SU-DHL-6 (cell line): ENCODE results near the gene PACS2.

ENCODE experiments used
- CTCF ChIP-seq: fragments of 200-600 bp; sonication (generic); IDR thresholded peaks from one replicate; pipeline ENCODE4 v1.5.1; 2017; ENCODE audit warnings: antibody characterized with exemption, mild to moderate bottlenecking, low read length, moderate library complexity; ENCODE audit not compliant: insufficient read depth, poor library complexity, severe bottlenecking
- EZH2phosphoT487 ChIP-seq: fragments of 200-600 bp; sonication (generic), shearing (Covaris generic); conservative IDR thresholded peaks from 2 replicates; pipeline ENCODE4 v1.6.1; 2018; ENCODE audit warnings: mild to moderate bottlenecking, antibody characterized with exemption, low read length, moderate library complexity, mixed read lengths

GRCh38 chr14:105444859-105445258 is 130.3 kb downstream of the PACS2 start:
- TF ChIP-seq CTCF = no peak
- no peak for TF ChIP-seq EZH2phosphoT487
